Psoas muscle (tissue), 8 donors: ENCODE measurements around the gene PWP1. TPM values are rescaled to one million over a fixed set of nuclear protein-coding genes. Genes with fewer than 3 reads are reported as not detected.

Experiments used
- ATAC-seq, 4 donors: fragments of 200-7000 bp; cut with Tn5 transposase; one replicate each; pipeline ENCODE4 v1.9.1; 2020; ENCODE audit warnings: moderate library complexity in 3 of 4, mild to moderate bottlenecking in 2 of 4
- DNase-seq, 2 donors: peaks; one replicate each; pipeline ENCODE4 v3.0.0-alpha.2; 2020
- H3K27ac ChIP-seq: fragments of 200-600 bp; one replicate; pipeline ENCODE4 v1.8.0; 2022
- H3K27me3 ChIP-seq, 3 donors: fragments of 200-600 bp in 1 of 3; one replicate each; pipeline versions ENCODE4 v1.6.1 to v1.8.0; 2013 to 2022; ENCODE audit warnings: low read length in 2 of 3, mild to moderate bottlenecking in 2 of 3, moderate library complexity in 1 of 3; ENCODE audit not compliant: insufficient read depth in 3 of 3
- H3K36me3 ChIP-seq, 2 donors: fragments of 200-600 bp in 1 of 2; one replicate each; pipeline versions ENCODE4 v1.6.1 to v1.8.0; 2013 to 2022; ENCODE audit warnings: low read depth in 1 of 2, mild to moderate bottlenecking in 1 of 2, moderate library complexity in 1 of 2; ENCODE audit not compliant: insufficient read depth in 1 of 2
- H3K4me1 ChIP-seq: fragments of 200-600 bp; one replicate; pipeline ENCODE4 v1.8.0; 2022
- H3K4me3 ChIP-seq: fragments of 200-600 bp; one replicate; pipeline ENCODE4 v1.8.0; 2022; ENCODE audit warnings: mild to moderate bottlenecking
- H3K9me3 ChIP-seq: fragments of 200-600 bp; one replicate; pipeline ENCODE4 v1.8.0; 2022
- CTCF ChIP-seq: fragments of 200-600 bp; IDR thresholded peaks from one replicate; pipeline ENCODE4 v1.8.0; 2022; ENCODE audit warnings: antibody characterized with exemption
- WGBS, 3 donors: extraction: QIAGEN DNeasy Blood & Tissue Kit; methylation state at CpG; one replicate each; pipeline versions ENCODE4 v1.1.6 to v1.1.7; 2013; 5-methylcytosine and 5-hydroxymethylcytosine counted together
- intact Hi-C, 2 donors: fragments of 100-400 bp; cut with DNase I; formaldehyde crosslinking; loops; one replicate each; pipeline versions ENCODE4 v1.11.0 to v1.14.2; 2022
- long read RNA-seq, 2 donors: library from polyadenylated mRNA; unstranded; transcript quantifications; one replicate each; pipeline ENCODE4 v2.0.0, GENCODE V29; 2021
- polyA plus RNA-seq, 3 donors: library from polyadenylated mRNA; stranded (reverse); fragments of 200-250 nt; gene quantifications; one replicate each; pipeline ENCODE4 v1.2.3, GENCODE V29; 2013
- total RNA-seq, 4 donors: library from RNA; stranded (reverse); fragmentation: NEBNext Ultra II Directional in 2 of 4; extraction: Animal tissue kit (Norgen Biotek cat#: 25700) in 2 of 4; gene quantifications; one replicate each; pipeline versions ENCODE4 v1.2.1 to v1.2.4, GENCODE V29; 2021 to 2023
- donor health status: healthy with polysubstance abuse.
- donor health status: DM: no; HTN: no; CAD: no; lungs with moderate emphysema.
- donor health status: Bipolar disorder and iron deficiency.
- donor health status: healthy.
- donor health status: DM: yes; HTN: yes; CAD: no.
- donor health status: DM: no; HTN: no; CAD: no.
- donor health status: DM: no; HTN: no; CAD: no.
- donor health status: DM: yes; HTN: yes; CAD: no.

PWP1 gene
- total RNA-seq (10 to 100 TPM; 15.6 to 20.5 (median 19.5) TPM), polyA plus RNA-seq (10 to 100 TPM; 23.4 to 30.1 (median 26.1) TPM)
- long read RNA-seq, donor 1, transcript PWP1-201 (15 exons, 2,621 nt) = major isoform, 17 of 24 reads
- long read RNA-seq, donor 1, partial matches to known transcripts = 6 of 24 reads
- long read RNA-seq, donor 1, other reads (novel, unspliced or antisense) = 1 of 24 reads
- long read RNA-seq, donor 2, transcript PWP1-201 (15 exons, 2,621 nt) = major isoform, 25 of 41 reads
- long read RNA-seq, donor 2, partial matches to known transcripts = 15 of 41 reads
- long read RNA-seq, donor 2, other reads (novel, unspliced or antisense) = 1 of 41 reads

DNA sequence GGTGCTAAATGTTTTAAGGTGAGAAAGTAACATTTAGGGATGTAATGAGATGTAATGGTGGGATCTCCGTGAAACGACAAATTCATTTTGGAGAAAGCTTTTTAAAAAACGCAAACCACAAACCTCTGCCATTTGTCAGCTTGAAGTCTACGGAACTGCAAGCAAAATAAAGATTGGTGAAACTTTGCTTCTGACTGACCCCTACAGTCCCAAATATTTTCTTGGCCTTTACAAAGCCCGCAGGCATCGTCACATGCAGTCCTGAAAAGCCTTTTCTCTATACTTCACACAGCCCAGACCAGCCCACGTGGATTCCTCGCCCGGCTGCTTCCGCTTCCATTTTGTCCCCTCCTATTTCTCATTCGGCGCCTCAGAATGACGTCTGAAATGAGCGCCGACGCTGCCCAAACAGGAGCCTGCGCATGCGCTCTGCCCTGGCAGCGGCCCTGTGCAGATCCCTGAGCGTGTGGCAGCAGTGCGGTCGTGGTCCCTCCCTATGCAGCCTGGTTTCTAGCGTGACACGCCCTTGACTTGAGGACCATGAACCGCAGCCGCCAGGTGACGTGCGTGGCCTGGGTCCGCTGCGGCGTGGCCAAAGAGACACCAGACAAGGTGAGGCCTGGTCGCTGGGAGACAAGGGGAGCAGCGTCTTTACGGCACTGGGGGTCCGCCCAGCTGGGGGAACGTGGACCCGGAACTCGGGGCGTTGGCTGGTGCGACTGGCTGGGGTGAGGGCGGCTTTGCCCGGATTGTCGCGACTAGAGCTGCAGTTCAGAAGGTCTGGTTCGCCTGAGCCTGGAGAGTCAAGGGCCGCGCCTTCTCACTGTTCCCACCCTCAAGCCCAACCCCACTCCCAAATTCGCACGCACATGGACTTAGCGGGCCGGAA is at the start of gene PWP1:
Gene PWP1 (plus strand): TSS at position 440 of the 889 bp plus-strand sequence. CDS start 101 bp downstream, at position 541.
- Histone ChIP-seq H3K27me3 (no peaks in the 10 kb centered on the region), H3K36me3 (peaks cover 3 to 26% of the 10 kb centered on the region in 2 donors), H3K4me1 (peaks cover 12% of the 10 kb centered on the region), H3K27ac (peak within 1 kb of the TSS; percentile 92), H3K4me3 (peak within 1 kb of the TSS; percentile 99), H3K9me3 (no peaks in the 10 kb centered on the region)
- intact Hi-C loops = loop anchor here in 1 of 2 donors (5.0 to 10.0 kb wide), 2 partner anchors 72 to 829 kb away; partner anchors contain the start of gene FICD
- DNase-seq = peak; percentile 95 to 97
- TF ChIP-seq CTCF = no peak
- ATAC-seq = peak; percentile 97 to 98 (median 97)
- 0% methylated on average over 51 of the region's 51 CpGs for WGBS, 3 donors

DNA sequence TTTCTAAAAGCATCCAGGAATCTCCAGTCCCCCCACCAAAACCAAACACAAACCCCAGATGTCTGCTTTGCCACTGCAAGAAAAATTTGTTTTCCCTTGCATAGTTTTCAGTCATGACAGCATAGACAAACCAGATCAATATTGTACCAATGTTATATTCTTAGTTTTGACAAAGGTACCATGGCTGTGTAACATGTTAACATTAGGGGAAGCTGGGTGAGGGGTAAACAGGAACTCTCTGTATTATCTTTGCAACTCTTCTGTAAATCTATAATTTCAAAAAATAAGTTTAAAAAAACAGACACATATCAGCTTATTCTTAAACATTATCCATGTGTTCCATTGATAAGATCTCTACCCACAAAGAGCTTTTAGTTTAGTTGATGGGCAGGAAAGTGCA is 44.4 kb upstream of the PWP1 start:
- no peak for TF ChIP-seq CTCF
- intact Hi-C loops = no loop called here
- DNase-seq (no peak), ATAC-seq (no peak)
- Histone ChIP-seq H3K36me3 (no peaks in the 10 kb centered on the region), H3K4me3 (no peak overlapping the region), H3K27me3 (no peaks in the 10 kb centered on the region), H3K27ac (no peak overlapping the region), H3K4me1 (no peaks in the 10 kb centered on the region), H3K9me3 (no peaks in the 10 kb centered on the region)

- Histone ChIP-seq H3K9me3 (no peaks in the 10 kb centered on the region), H3K4me1 (no peaks in the 10 kb centered on the region), H3K27me3 (no peaks in the 10 kb centered on the region), H3K4me3 (no peak overlapping the region), H3K36me3 (no peaks in the 10 kb centered on the region), H3K27ac (no peak overlapping the region)
- no peak for TF ChIP-seq CTCF
- DNase-seq (no peak), ATAC-seq (no peak)
- intact Hi-C loops = no loop called here
- WGBS, 3 donors = 72 to 75% (median 74%) methylated on average over 5 of the region's 5 CpGs
These were observed 43.4 kb upstream of the PWP1 start for GRCh38 chr12:107642240-107642639.

DNA sequence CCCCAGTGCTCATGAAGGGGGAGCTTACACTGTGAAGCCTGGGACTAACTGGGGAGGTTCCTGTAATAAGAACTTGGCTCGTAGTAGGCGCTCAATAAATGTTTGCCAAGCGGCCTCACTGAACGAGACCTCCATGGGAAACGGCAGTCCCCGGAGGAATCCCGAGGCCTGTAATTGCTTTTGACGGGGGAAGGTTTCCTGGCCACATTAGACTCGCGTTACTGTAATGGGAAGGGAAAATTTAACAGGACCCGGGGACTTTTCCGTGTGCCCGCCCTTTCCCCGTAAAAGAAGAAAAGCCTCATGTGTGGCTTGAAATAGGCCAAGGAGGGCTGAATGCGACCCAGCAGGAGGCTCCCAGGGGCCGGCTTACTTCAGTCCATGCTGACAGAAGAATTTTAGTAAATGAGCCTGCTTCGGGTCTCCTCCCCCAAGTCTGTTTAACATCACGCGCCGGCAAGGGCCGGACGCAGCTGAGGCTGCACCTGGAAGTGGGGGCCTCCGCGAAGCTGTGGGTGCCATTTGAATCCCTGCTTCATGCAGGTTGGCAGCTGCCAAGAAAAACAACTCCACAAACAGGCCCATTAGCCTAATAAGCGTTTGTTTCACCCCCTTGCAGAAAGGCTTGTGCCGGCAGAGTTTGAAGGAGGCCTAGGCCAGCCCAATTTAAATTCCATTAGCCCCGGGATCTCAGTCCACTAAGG is 39.8 kb upstream of the PWP1 start:
- ATAC-seq = no peak
- no peaks in the 10 kb centered on the region for H3K9me3 ChIP-seq
- no peaks in the 10 kb centered on the region for H3K36me3 ChIP-seq
- H3K27me3 ChIP-seq = no peaks in the 10 kb centered on the region
- H3K4me1 ChIP-seq = no peaks in the 10 kb centered on the region
- 21 to 24% (median 21%) methylated on average over 27 of the region's 27 CpGs for WGBS, 3 donors
- peak in 1 of 2 donors; percentile 57 for DNase-seq
- intact Hi-C loops = no loop called here
- H3K27ac ChIP-seq = no peak overlapping the region
- TF ChIP-seq CTCF = no peak
- H3K4me3 ChIP-seq = no peak overlapping the region
